Measurements from ENCODE around the gene SHISAL2A. TPM values are rescaled to one million over a fixed set of nuclear protein-coding genes. Genes with fewer than 3 reads are reported as not detected.

SHISAL2A gene
- total and polyA plus RNA-seq, 9 donors: 0.12 to 0.69 (median 0.34) TPM; not detected in 5

DNA sequence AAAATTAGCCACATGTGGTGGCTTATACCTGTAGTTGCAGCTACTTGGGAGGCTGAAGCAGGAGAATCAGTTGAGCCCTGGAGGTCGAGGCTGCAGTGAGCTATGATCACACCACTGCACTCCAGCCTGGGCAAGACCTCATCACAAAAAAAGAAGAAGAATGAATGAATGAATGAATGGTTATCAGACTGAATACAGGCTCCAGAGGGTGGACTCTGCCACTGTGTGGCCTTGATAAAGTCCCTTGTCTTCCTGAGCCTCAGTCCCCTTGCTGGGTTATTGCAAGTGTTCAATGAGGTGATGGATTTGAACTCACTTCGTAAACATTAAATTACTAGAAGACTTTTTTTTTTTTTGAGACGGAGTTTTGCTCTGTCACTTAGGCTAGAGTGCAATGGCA lies 24.7 kb downstream of the SHISAL2A start:
- intact Hi-C loops (cut with DNase I): no loop called here
- TF ChIP-seq POLR2A (IDR thresholded peaks at IDR 0.05): no peak
- no peak for TF ChIP-seq EP300 (IDR thresholded peaks at IDR 0.05)
- TF ChIP-seq, protein P1, sequence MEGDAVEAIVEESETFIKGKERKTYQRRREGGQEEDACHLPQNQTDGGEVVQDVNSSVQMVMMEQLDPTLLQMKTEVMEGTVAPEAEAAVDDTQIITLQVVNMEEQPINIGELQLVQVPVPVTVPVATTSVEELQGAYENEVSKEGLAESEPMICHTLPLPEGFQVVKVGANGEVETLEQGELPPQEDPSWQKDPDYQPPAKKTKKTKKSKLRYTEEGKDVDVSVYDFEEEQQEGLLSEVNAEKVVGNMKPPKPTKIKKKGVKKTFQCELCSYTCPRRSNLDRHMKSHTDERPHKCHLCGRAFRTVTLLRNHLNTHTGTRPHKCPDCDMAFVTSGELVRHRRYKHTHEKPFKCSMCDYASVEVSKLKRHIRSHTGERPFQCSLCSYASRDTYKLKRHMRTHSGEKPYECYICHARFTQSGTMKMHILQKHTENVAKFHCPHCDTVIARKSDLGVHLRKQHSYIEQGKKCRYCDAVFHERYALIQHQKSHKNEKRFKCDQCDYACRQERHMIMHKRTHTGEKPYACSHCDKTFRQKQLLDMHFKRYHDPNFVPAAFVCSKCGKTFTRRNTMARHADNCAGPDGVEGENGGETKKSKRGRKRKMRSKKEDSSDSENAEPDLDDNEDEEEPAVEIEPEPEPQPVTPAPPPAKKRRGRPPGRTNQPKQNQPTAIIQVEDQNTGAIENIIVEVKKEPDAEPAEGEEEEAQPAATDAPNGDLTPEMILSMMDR (IDR thresholded peaks at IDR 0.05): no peak
- Histone ChIP-seq H3K9me3 (no peaks in the 10 kb centered on the region), H3K27ac (no peak overlapping the region), H3K27me3 (no peaks in the 10 kb centered on the region), H3K36me3 (no peaks in the 10 kb centered on the region), H3K4me1 (ENCODE audit: insufficient read depth) (peaks cover 1% of the 10 kb centered on the region), H3K4me3 (no peak overlapping the region)
- WGBS, 3 donors: 95 to 98% (median 97%) methylated on average over 3 of the region's 3 CpGs
- no peak for DNase-seq

DNA sequence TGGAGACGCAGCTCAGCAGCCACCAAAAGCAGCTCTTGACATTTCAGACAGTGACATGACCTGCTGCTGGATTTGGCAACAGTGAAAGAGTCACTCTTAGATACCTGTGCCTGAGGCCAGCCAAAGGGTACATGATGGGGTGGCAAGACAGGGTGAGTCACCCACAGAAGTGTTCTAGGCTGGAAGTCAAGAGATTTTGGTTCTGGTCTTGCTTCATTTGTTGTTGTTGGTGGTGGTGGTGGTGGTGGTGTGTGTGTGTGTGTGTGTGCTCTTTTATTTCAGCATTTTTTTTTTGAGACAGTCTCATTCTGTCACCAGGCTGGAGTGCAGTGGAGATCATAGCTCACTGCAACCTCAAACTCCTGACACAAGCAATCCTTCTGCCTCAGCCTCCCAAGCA lies 25.8 kb downstream of the SHISAL2A start:
- TF ChIP-seq EP300 (IDR thresholded peaks at IDR 0.05) (no peak), POLR2A (IDR thresholded peaks at IDR 0.05) (no peak)
- TF ChIP-seq, protein P1 (IDR thresholded peaks at IDR 0.05): no peak
- peaks cover 1% of the 10 kb centered on the region for H3K4me1 ChIP-seq (ENCODE audit: insufficient read depth)
- no peaks in the 10 kb centered on the region for H3K27me3 ChIP-seq
- no peak overlapping the region for H3K4me3 ChIP-seq
- no peak for DNase-seq
- intact Hi-C loops (cut with DNase I): no loop called here
- WGBS, 3 donors: 94 to 100% (median 96%) methylated on average over 1 of the region's 1 CpG
- no peak overlapping the region for H3K27ac ChIP-seq
- no peaks in the 10 kb centered on the region for H3K9me3 ChIP-seq
- no peaks in the 10 kb centered on the region for H3K36me3 ChIP-seq

DNA sequence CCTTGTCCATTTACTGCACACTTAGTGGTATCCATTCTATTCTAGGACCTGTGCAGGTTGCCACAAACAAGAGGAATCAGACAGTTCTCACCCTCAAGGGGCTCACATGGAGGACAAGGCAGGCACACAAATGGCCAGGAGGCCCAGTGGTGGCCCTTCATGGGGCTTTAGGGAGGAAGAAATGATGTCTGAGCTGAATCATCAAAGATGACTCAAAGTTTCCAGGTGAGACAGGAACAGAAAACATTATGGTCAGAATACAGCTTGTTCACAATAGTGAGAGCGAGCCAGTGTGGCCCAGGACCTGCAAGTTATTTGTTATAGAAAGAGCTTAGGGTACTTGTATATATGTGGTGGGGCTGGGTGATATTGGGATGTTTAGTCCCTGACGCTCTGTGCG lies 26.4 kb downstream of the SHISAL2A start:
- no peak overlapping the region for H3K4me3 ChIP-seq
- DNase-seq: no peak
- H3K27ac ChIP-seq: no peak overlapping the region
- no peaks in the 10 kb centered on the region for H3K9me3 ChIP-seq
- WGBS, 3 donors: 90 to 94% (median 93%) methylated on average over 3 of the region's 3 CpGs
- intact Hi-C loops (cut with DNase I): no loop called here
- H3K36me3 ChIP-seq: no peaks in the 10 kb centered on the region
- peaks cover 1% of the 10 kb centered on the region for H3K4me1 ChIP-seq (ENCODE audit: insufficient read depth)
- TF ChIP-seq POLR2A (IDR thresholded peaks at IDR 0.05) (no peak), EP300 (IDR thresholded peaks at IDR 0.05) (no peak)
- TF ChIP-seq, protein P1 (IDR thresholded peaks at IDR 0.05): no peak
- no peaks in the 10 kb centered on the region for H3K27me3 ChIP-seq

DNA sequence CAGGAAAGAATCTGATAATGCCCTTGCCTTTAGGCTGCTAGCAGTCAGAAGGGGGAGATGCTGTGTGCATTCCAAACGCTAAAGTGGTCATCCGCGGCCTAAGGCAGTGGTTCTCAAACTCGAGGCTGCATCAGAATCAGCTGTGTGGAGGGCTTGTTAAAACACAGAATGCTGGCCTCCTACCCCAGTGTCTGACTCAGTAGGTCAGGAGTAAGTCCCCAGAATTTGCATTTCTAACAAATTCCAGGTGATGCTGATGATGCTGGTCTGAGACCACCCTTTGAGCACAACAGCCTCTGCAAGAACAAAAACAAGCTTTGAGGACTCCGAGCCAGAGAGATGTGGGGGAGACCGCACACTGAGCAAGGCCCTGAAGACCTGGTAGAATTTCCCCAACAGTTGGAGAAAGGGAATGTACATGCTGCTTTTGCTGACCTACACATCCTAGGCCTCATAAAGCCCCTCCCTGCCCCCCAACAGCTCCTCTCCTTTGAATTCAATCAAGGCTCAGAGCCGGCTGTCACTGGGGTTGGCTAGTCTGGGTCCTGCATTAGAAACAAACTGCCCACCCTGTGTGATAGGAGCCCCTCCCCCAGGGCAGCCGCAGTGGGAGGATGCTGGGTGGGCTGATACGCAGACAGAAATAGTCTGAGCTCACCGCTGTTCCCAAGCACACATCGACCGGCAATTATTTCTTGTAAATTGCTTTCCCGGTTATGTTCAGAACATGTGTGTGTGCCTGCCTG lies 27.1 kb downstream of the SHISAL2A start:
- no peak overlapping the region for H3K27ac ChIP-seq
- TF ChIP-seq EP300 (IDR thresholded peaks at IDR 0.05): no peak
- TF ChIP-seq, protein P1 (IDR thresholded peaks at IDR 0.05): no peak
- no peak for TF ChIP-seq POLR2A (IDR thresholded peaks at IDR 0.05)

More for the DNA sequence above, 27.1 kb downstream of the SHISAL2A start:
- no peak for DNase-seq
- Histone ChIP-seq H3K9me3 (no peaks in the 10 kb centered on the region), H3K36me3 (no peaks in the 10 kb centered on the region), H3K27me3 (no peaks in the 10 kb centered on the region), H3K4me1 (ENCODE audit: insufficient read depth) (peaks cover 1% of the 10 kb centered on the region), H3K4me3 (no peak overlapping the region)
- 17 to 32% (median 27%) methylated on average over 13 of the region's 13 CpGs for WGBS, 3 donors
- intact Hi-C loops (cut with DNase I): no loop called here
